Bronchus fibroblast of lung (primary cell): ENCODE results near the gene LRRFIP1. TPM values are rescaled to one million over a fixed set of nuclear protein-coding genes. Genes with fewer than 3 reads are reported as not detected.

Experiments used
- total RNA-seq: library from RNA; depleted of rRNA; stranded (reverse); fragments of >200 nt; gene quantifications from 2 replicates; pipeline ENCODE4 v1.2.3, GENCODE V29; 2015

Gene LRRFIP1, protein sequence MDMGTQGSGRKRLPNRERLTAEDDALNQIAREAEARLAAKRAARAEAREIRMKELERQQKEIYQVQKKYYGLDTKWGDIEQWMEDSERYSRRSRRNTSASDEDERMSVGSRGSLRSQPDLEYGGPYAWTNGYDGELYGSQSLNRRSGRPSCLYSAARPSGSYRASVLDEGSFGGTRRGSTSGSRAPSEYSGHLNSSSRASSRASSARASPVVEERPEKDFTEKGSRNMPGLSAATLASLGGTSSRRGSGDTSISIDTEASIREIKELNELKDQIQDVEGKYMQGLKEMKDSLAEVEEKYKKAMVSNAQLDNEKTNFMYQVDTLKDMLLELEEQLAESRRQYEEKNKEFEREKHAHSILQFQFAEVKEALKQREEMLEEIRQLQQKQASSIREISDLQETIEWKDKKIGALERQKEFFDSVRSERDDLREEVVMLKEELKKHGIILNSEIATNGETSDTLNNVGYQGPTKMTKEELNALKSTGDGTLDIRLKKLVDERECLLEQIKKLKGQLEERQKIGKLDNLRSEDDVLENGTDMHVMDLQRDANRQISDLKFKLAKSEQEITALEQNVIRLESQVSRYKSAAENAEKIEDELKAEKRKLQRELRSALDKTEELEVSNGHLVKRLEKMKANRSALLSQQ
- total RNA-seq = 34.5 and 38.5 TPM in 2 replicates

DNA sequence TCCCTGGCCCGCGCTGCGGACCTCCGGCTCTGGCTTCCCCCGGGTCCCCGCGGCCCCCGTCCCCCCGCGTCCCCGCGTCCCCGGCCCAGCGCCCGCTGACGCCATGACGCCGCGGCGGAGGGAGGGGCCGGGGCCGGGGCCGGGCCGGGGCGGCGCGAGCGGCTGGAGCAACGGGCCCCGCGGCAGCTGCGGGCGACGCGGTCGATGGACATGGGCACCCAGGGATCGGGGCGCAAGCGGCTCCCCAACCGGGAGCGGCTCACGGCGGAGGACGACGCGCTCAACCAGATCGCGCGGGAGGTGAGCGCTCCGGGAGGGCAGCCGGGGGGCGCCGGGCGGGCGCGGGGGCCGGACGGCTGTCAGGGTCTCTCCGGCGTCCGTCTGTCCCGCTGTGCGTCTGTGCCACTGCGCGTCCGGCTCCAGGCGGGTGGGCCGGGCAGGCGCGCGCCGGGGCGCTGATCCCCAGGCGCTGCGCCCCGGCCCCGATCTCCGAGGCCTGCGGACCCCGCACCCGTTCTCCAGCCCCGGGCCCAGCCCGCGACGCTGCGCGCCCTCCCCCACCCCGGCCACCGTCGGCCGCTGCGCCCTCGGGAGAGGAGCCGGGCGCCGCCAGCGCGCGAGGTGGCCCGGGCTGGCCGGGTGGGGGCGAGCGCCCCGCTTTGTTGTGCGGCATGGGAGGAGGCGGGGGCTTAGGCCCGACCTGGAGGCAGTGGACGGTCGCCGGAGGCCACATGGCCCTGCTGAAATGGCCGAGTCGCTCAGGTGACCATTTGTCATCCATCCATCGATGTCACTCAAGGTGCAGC lies at the start of gene LRRFIP1:
TSS of gene LRRFIP1 (plus strand) at position 147 of the 806 bp plus-strand sequence. CDS start at position 205, 58 bp downstream.

DNA sequence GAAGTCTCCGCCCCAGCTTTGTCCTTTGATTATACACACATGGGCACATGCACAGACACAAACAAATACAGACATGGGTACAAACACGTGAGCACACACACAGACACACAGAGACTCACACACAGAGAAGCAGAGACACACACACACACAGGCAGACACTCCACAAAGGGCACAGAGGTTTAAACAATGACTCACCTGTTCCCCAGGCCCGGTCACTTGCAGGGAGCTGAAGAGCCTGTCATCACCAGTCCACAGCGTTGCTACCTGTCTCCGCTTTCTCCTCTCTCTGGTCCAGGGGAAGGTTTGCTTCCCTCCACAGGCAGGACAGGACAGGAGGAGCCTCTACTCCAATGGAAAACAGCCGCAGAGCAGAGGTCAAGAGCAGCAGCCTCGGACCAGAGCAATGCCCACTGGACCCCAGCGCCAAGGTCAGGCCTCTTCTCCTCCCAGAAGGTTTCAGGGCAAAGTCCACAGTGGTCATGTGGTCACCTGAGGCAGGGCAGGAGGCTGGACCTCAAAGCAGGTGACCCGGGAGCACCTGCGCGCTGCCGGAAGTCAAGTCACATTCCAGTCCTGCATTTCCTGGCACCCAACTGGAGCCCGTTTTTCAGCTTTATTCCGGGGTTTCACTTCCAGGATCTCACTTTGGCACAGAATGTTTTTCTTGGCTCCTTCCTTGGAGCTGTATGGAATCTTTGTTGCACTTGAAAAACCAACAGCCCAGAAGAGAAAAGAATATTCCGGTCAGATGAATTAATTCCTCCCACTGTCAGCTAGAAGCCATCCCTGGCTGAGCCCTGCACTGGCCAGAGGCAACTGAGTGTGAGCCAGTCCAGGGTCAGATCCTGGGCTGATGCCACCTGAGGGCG lies 36.9 kb upstream of the LRRFIP1 start, which contains the start of gene RAB17:
TSS of gene RAB17 (minus strand) at position 463 of the 869 bp plus-strand sequence. CDS start 4,580 bp downstream, outside the sequence.

DNA sequence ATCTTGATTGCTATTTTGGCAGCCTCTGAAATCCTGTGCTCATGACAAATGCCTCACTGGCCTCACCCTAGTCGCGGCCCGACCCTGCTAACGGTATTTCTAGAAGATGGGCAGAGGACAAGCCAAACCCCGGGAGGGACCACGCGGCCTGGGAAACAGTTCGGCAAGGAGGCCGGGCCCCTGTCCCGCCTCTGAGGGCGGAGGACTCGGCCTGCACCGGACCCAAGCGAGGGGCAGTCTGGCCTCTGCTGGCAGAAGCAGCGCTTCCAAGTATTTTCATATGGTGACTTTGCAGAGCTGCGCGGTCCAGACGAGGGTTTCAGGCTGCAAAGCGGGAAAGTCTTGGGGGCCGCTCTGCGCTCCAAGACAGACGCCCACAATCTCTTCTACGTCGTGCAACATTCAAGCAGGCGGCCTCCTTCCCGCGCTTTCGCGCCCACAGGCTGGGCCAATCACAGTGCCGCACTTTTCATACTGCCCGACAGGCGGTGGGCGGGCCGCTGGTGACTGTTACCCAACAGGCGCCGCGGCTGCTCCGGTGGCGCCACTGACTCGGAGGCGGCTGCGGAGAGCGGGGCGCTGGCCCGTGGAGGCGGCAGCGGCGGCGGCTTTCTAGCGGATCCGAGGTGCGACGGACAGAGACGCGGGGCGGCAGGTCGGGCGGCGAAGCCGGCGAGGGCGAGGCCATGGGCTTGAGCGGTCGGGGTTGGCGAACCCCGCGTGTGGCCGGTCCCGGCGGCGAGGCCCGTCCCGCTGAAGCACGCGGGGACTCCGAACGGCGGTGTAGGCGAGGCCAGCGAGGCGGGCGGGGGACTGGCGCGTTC lies 171.1 kb downstream of the LRRFIP1 start, which contains the start of gene RBM44:
TSS of gene RBM44 (plus strand) at position 544 of the 824 bp plus-strand sequence. CDS start 14,831 bp downstream, outside the sequence.

Other genes with a start within 250 kb of the LRRFIP1 start
- 589 and 614 TPM in 2 replicates for gene COL6A3, start 213.4 kb upstream of the LRRFIP1 start, total RNA-seq
- 26.6 and 27.2 TPM in 2 replicates for gene MLPH, start 140.3 kb upstream of the LRRFIP1 start, total RNA-seq
- not detected in 2 replicates for gene PRLH, start 61.0 kb upstream of the LRRFIP1 start, total RNA-seq
- under 0.01 and 0.67 TPM in 2 replicates for gene RAB17, start 36.9 kb upstream of the LRRFIP1 start, total RNA-seq
- gene RBM44, start 171.2 kb downstream of the LRRFIP1 start, total RNA-seq = under 0.01 and 0.15 TPM in 2 replicates
- gene RAMP1, start 232.0 kb downstream of the LRRFIP1 start, total RNA-seq = 22.0 and 23.4 TPM in 2 replicates